ENCODE data around the gene TRPC4AP.

TRPC4AP gene

GRCh38 chr20:34987288-34988190 is 105.1 kb downstream of the TRPC4AP start:
- Histone ChIP-seq H3K9ac (ENCODE audit: low read length) (no peak overlapping the region), H3K27ac (ENCODE audit: low read depth, low read length) (no peak overlapping the region), H3K4me3 (ENCODE audit: low read depth in 1 of 2, low read length in 2 of 2) (no peak overlapping the region), H3K36me3 (ENCODE audit: insufficient read depth, low read length) (no peaks in the 10 kb centered on the region), H3K4me1 (ENCODE audit: insufficient read depth, low read length) (peaks cover 6% of the 10 kb centered on the region), H3K9me3 (ENCODE audit: low read length) (no peaks in the 10 kb centered on the region), H3K27me3 (ENCODE audit: control insufficient read depth in 1 of 2, insufficient read depth in 2 of 2, low read length in 2 of 2) (peaks cover 15 to 26% of the 10 kb centered on the region in 2 donors)

- Histone ChIP-seq H3K36me3 (ENCODE audit: insufficient read depth, low read length) (no peaks in the 10 kb centered on the region), H3K27ac (ENCODE audit: low read depth, low read length) (no peak overlapping the region), H3K9ac (ENCODE audit: low read length) (no peak overlapping the region), H3K9me3 (ENCODE audit: low read length) (no peaks in the 10 kb centered on the region), H3K4me1 (ENCODE audit: insufficient read depth, low read length) (peaks cover 6% of the 10 kb centered on the region), H3K27me3 (ENCODE audit: control insufficient read depth in 1 of 2, insufficient read depth in 2 of 2, low read length in 2 of 2) (peaks cover 15 to 32% of the 10 kb centered on the region in 2 donors), H3K4me3 (ENCODE audit: low read depth in 1 of 2, low read length in 2 of 2) (no peak overlapping the region)
Measured at GRCh38 chr20:34986311-34987287, 106.0 kb downstream of the TRPC4AP start.

DNA sequence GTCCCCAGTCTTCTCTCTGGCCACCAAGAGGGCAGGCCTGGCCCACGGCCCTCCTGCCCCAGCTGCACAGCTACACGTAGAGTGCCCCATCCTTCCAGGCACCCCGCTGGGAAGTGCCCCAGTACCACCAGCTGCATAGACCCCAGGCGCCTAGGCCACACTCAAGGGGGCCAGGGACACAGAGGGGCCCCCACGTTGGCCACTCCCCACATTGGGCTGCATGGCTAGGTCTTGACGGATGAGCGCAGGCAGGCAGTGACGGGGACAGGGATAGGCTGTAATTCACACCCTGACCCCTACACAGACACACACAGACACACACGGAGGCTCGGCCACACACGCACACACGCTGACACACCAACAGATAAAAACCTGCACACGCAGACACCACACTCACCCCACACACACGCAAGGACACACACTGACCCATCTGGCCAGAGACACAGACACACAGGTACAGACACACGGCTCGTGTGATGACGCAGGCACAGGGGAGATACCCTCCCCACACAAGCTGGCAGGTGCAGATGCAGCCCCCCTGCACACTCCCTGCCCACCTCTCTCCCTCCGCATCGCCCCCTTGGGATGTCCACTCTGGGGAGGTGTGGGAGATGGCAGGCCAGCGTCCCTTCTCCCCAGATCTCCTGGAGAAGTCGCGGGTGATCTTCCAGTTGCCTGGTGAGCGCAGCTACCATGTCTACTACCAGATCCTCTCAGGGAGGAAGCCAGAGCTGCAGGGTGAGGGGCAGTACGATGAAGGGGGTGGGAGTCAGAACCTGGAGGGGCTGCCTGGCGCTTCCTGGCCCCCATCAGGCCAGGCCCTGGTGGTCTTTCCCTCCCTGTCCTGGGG is 106.9 kb downstream of the TRPC4AP start:
- Histone ChIP-seq H3K9me3 (ENCODE audit: low read length) (no peaks in the 10 kb centered on the region), H3K4me1 (ENCODE audit: insufficient read depth, low read length) (peaks cover 6% of the 10 kb centered on the region), H3K36me3 (ENCODE audit: insufficient read depth, low read length) (no peaks in the 10 kb centered on the region), H3K27ac (ENCODE audit: low read depth, low read length) (no peak overlapping the region), H3K4me3 (ENCODE audit: low read depth in 1 of 2, low read length in 2 of 2) (no peak overlapping the region), H3K9ac (ENCODE audit: low read length) (no peak overlapping the region), H3K27me3 (ENCODE audit: control insufficient read depth in 1 of 2, insufficient read depth in 2 of 2, low read length in 2 of 2) (peaks cover 15 to 38% of the 10 kb centered on the region in 2 donors)

GRCh38 chr20:34984756-34985261 is 107.8 kb downstream of the TRPC4AP start:
- Histone ChIP-seq H3K9me3 (ENCODE audit: low read length) (no peaks in the 10 kb centered on the region), H3K4me1 (ENCODE audit: insufficient read depth, low read length) (peaks cover 6% of the 10 kb centered on the region), H3K27ac (ENCODE audit: low read depth, low read length) (no peak overlapping the region), H3K4me3 (ENCODE audit: low read depth in 1 of 2, low read length in 2 of 2) (no peak overlapping the region), H3K9ac (ENCODE audit: low read length) (no peak overlapping the region), H3K36me3 (ENCODE audit: insufficient read depth, low read length) (no peaks in the 10 kb centered on the region), H3K27me3 (ENCODE audit: control insufficient read depth in 1 of 2, insufficient read depth in 2 of 2, low read length in 2 of 2) (peaks cover 15 to 44% of the 10 kb centered on the region in 2 donors)

DNA sequence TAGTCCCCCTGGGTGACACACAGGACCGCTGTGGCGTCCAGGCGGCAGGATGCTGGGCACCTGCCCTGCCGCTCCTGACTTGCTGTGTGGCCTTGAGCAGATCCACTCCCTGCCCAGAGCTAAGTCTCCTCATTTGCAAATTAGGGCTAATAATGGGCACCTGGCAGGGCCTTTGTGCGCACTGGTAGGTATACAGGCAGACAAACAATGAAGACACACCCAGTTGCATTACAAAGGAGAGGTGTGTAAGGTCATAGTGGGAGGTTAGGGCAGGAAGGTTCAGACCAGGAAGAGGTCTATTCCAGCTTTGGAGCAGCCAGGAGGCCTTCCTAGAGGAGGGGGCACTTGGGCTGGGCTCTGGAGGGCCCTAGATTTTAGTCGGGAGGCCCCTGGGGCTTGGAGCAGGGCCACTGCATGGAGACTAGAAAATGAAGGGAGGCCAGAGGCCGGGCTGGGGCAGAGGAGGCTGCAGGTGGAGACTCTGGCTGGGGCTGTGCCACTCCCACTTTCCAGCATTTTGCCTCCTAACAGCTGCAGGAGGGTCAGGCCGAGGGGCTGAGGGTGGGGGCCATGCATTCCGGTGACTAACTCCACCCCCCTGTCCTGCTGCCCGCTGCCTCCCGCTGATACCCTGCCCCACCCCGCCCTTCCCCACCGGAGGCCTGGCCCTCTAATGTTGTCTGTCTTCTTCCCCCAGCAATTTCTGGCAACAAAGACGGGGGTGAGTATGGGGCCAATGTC is 108.4 kb downstream of the TRPC4AP start:
- Histone ChIP-seq H3K27ac (ENCODE audit: low read depth, low read length) (no peak overlapping the region), H3K4me3 (ENCODE audit: low read depth in 1 of 2, low read length in 2 of 2) (no peak overlapping the region), H3K27me3 (ENCODE audit: control insufficient read depth in 1 of 2, insufficient read depth in 2 of 2, low read length in 2 of 2) (peaks cover 15 to 50% of the 10 kb centered on the region in 2 donors), H3K36me3 (ENCODE audit: insufficient read depth, low read length) (no peaks in the 10 kb centered on the region), H3K9ac (ENCODE audit: low read length) (no peak overlapping the region), H3K9me3 (ENCODE audit: low read length) (no peaks in the 10 kb centered on the region), H3K4me1 (ENCODE audit: insufficient read depth, low read length) (peaks cover 6% of the 10 kb centered on the region)

GRCh38 chr20:34983089-34983820 is 109.4 kb downstream of the TRPC4AP start:
- Histone ChIP-seq H3K4me3 (ENCODE audit: low read depth in 1 of 2, low read length in 2 of 2) (no peak overlapping the region), H3K36me3 (ENCODE audit: insufficient read depth, low read length) (no peaks in the 10 kb centered on the region), H3K9me3 (ENCODE audit: low read length) (no peaks in the 10 kb centered on the region), H3K27me3 (ENCODE audit: control insufficient read depth in 1 of 2, insufficient read depth in 2 of 2, low read length in 2 of 2) (peaks cover 15 to 50% of the 10 kb centered on the region in 2 donors), H3K9ac (ENCODE audit: low read length) (no peak overlapping the region), H3K4me1 (ENCODE audit: insufficient read depth, low read length) (peaks cover 6% of the 10 kb centered on the region), H3K27ac (ENCODE audit: low read depth, low read length) (no peak overlapping the region)

DNA sequence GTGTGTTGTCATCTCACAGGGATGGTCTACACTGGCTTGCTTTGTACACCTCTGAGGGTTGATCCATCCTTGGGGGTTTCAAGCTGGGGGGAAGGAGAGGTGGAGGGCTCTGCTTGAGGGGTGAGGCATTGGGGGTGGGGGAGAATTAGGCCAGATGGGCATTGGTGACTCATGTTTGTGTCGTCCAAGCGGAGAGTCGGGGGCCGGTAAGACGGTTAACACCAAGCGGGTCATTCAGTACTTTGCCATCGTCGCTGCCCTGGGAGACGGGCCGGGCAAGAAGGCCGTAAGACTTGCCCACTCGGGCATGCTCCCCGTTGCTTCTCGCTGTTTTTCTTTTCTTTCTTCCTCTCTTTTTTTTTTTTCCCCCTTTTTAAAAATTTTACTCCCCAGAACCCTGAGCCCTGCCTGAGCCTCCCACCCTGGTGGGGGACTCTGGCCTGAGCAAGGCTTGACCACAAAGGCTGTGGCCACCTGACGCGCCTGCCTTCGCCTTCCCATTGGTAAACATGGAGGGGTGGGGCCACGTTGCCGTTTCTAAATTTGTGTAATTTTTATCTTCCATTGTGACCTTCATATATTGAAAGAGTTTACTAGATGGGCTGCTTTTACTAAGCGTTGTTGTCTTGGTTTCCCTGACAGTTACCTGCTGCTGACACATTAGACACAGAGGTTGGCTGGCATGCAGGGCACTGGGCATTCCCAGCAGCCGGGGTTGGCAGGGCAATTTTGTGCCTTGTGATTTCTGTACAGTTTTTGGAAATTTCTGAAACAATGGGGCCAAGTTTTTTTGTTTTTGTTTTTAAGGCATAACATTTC is 110.1 kb downstream of the TRPC4AP start:
- Histone ChIP-seq H3K4me1 (ENCODE audit: insufficient read depth, low read length) (peaks cover 6% of the 10 kb centered on the region), H3K4me3 (ENCODE audit: low read depth in 1 of 2, low read length in 2 of 2) (no peak overlapping the region), H3K27me3 (ENCODE audit: control insufficient read depth in 1 of 2, insufficient read depth in 2 of 2, low read length in 2 of 2) (peaks cover 15 to 50% of the 10 kb centered on the region in 2 donors), H3K27ac (ENCODE audit: low read depth, low read length) (no peak overlapping the region), H3K9ac (ENCODE audit: low read length) (no peak overlapping the region), H3K36me3 (ENCODE audit: insufficient read depth, low read length) (no peaks in the 10 kb centered on the region), H3K9me3 (ENCODE audit: low read length) (no peaks in the 10 kb centered on the region)

- no peaks in the 10 kb centered on the region for H3K36me3 ChIP-seq (ENCODE audit: insufficient read depth, low read length)
- peaks cover 6% of the 10 kb centered on the region for H3K4me1 ChIP-seq (ENCODE audit: insufficient read depth, low read length)
- no peak overlapping the region for H3K9ac ChIP-seq (ENCODE audit: low read length)
- H3K27ac ChIP-seq (ENCODE audit: low read depth, low read length): no peak overlapping the region
- H3K9me3 ChIP-seq (ENCODE audit: low read length): no peaks in the 10 kb centered on the region
- peaks cover 15 to 50% of the 10 kb centered on the region in 2 donors for H3K27me3 ChIP-seq (ENCODE audit: control insufficient read depth in 1 of 2, insufficient read depth in 2 of 2, low read length in 2 of 2)
- H3K4me3 ChIP-seq (ENCODE audit: low read depth in 1 of 2, low read length in 2 of 2): no peak overlapping the region
Measured at GRCh38 chr20:34980543-34981233, 111.9 kb downstream of the TRPC4AP start.

All from muscle layer of colon (tissue), 2 donors.